Lung (tissue), 12 donors: ENCODE measurements around the gene EIF5AL1. TPM values are rescaled to one million over a fixed set of nuclear protein-coding genes. Genes with fewer than 3 reads are reported as not detected.

Source experiments
- ATAC-seq: fragments of 200-7000 bp; cut with Tn5 transposase; one replicate; pipeline ENCODE4 v1.9.1; 2020; ENCODE audit warnings: moderate number of reproducible peaks; ENCODE audit not compliant: insufficient read depth, low FRiP score
- DNase-seq, 3 donors: peaks; one replicate each; pipeline ENCODE4 v3.0.0-alpha.2; 2013 to 2017
- H3K27ac ChIP-seq, 2 donors: one replicate each; pipeline ENCODE4 v1.5.1; 2013; ENCODE audit warnings: mild to moderate bottlenecking in 2 of 2, moderate library complexity in 2 of 2, control low read depth in 1 of 2, inconsistent platforms in 1 of 2, low read depth in 1 of 2, low read length in 1 of 2
- H3K27me3 ChIP-seq, 3 donors: one replicate each; pipeline ENCODE4 v1.5.1; 2013; ENCODE audit warnings: low read length in 2 of 3; ENCODE audit not compliant: control insufficient read depth in 3 of 3, insufficient read depth in 3 of 3
- H3K36me3 ChIP-seq, 4 donors: one replicate each; pipeline ENCODE4 v1.5.1; 2013; ENCODE audit warnings: low read length in 4 of 4, mild to moderate bottlenecking in 1 of 4, moderate library complexity in 1 of 4; ENCODE audit not compliant: control insufficient read depth in 4 of 4, insufficient read depth in 4 of 4
- H3K4me1 ChIP-seq, 5 donors: one replicate each; pipeline ENCODE4 v1.5.1; 2013; ENCODE audit warnings: low read length in 5 of 5, mild to moderate bottlenecking in 2 of 5, moderate library complexity in 1 of 5; ENCODE audit not compliant: control insufficient read depth in 5 of 5, insufficient read depth in 5 of 5
- H3K4me3 ChIP-seq: one replicate; pipeline ENCODE4 v1.5.1; 2013; ENCODE audit warnings: mild to moderate bottlenecking, control low read depth, moderate library complexity
- H3K9ac ChIP-seq, 2 donors: one replicate each; pipeline ENCODE4 v1.5.1; 2013; ENCODE audit warnings: low read length in 2 of 2, control low read depth in 1 of 2; ENCODE audit not compliant: insufficient read depth in 1 of 2
- H3K9me3 ChIP-seq, 4 donors: one replicate each; pipeline ENCODE4 v1.5.1; 2013; ENCODE audit warnings: low read length in 3 of 4, mild to moderate bottlenecking in 1 of 4, moderate library complexity in 1 of 4; ENCODE audit not compliant: control insufficient read depth in 4 of 4, insufficient read depth in 3 of 4
- CTCF ChIP-seq: IDR thresholded peaks from 2 replicates; pipeline ENCODE4 v1.5.1; 2012; ENCODE audit warnings: mild to moderate bottlenecking; ENCODE audit errors: control extremely low read depth, extremely low read depth
- WGBS, 2 donors: extraction: QIAGEN DNeasy Blood & Tissue Kit; methylation state at CpG; one replicate each; pipeline ENCODE4 v1.1.7; 2013; 5-methylcytosine and 5-hydroxymethylcytosine counted together
- polyA plus RNA-seq, 2 donors: library from polyadenylated mRNA; stranded (reverse); fragments of 200-250 nt; gene quantifications; one replicate each; pipeline ENCODE4 v1.2.1, GENCODE V29; 2013
- total RNA-seq, 2 donors: library from RNA; depleted of rRNA in 1 of 2; stranded (reverse); fragments of >200 nt in 1 of 2; gene quantifications; one replicate each; pipeline ENCODE4 v1.2.1, GENCODE V29; 2014 to 2021
- donor health status: control.
- donor health status: control.
- donor health status: Bipolar disorder and iron deficiency.
- donor health status: healthy.
- donor health status: DM: yes; HTN: yes; CAD: no.

EIF5AL1 gene
- total and polyA plus RNA-seq, 4 donors, result 0.14 to 0.88 (median 0.69) TPM

DNA sequence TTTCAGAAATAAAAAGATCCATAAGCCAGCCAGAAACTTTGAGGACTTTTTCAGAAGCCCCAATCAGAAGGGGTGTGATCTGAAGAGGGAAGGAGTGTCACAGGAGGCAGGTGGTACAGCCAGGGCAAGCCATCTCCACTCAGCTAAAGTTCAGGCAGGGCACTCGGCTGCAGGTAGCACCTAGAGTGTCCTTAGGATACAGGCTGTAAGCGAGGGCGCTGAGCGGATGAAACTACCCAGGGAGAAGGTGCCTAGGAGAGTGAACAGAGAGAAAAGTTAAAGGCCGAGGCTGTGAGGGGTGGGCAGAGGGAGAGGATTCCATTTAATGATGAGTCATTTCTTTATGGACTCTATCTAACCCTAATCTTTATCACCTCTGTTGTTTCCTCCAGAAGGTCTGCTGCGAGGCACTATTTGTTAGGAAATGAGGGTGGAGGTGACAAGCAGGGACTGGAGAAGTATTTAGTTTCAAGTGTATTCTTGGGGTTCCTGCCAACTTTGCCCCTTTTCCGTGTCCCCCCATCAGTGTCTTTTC lies 37.1 kb upstream of the EIF5AL1 start:
- 83 to 89% methylated on average over 7 of the region's 7 CpGs for WGBS, 2 donors
- Histone ChIP-seq H3K9ac (no peak overlapping the region), H3K9me3 (no peaks in the 10 kb centered on the region), H3K4me3 (no peak overlapping the region), H3K4me1 (no peaks in the 10 kb centered on the region), H3K27me3 (no peaks in the 10 kb centered on the region), H3K36me3 (no peaks in the 10 kb centered on the region), H3K27ac (no peak overlapping the region)
- no peak for ATAC-seq
- no peak for DNase-seq
- no peak for TF ChIP-seq CTCF

DNA sequence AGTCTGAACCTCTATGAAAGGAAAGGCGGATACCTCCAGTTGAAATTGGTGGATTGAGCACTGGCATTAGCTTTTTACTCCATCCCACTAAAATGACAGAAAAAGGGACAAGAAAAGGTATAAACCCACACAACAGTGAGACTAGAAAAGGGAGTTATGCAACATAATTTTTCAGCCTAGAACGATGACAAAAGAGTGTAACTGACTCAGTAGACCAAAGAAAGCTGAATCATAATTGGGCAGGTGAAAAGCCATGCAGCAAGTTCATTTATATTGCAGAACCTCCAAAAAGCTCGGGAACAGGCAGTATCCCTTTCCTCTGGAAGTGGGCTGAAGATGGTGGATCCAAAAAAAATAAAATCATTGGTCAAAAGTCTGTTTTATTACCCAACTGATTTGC lies 36.5 kb upstream of the EIF5AL1 start:
- 60 to 79% methylated on average over 3 of the region's 3 CpGs for WGBS, 2 donors
- no peak overlapping the region for H3K4me3 ChIP-seq
- no peaks in the 10 kb centered on the region for H3K27me3 ChIP-seq
- ATAC-seq, result no peak
- H3K4me1 ChIP-seq, result no peaks in the 10 kb centered on the region
- no peak for TF ChIP-seq CTCF
- no peak for DNase-seq
- H3K9me3 ChIP-seq, result no peaks in the 10 kb centered on the region
- no peak overlapping the region for H3K9ac ChIP-seq
- H3K36me3 ChIP-seq, result no peaks in the 10 kb centered on the region
- H3K27ac ChIP-seq, result no peak overlapping the region

DNA sequence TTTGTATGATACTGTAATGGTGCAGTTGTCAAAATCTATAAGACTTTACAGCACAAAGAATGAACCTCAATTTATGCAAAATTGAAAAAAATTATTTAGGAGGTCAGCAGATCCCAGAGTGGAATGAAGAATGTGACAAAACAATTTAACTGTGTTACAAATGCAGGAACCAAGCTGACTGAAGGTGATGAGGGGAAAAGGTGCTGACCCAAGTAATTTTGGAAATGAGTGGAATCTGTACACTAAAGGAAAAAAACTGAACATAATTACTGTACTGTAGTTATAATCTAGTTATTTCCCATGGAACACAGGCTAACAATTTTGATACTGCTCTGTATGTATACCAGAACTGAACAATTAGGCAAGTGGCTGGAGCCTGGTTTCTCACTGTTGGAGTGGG lies 35.7 kb upstream of the EIF5AL1 start:
- H3K9ac ChIP-seq, result no peak overlapping the region
- DNase-seq (no peak), ATAC-seq (no peak)
- no peak overlapping the region for H3K4me3 ChIP-seq
- H3K27ac ChIP-seq, result no peak overlapping the region
- H3K27me3 ChIP-seq, result no peaks in the 10 kb centered on the region
- no peaks in the 10 kb centered on the region for H3K9me3 ChIP-seq
- no peak for TF ChIP-seq CTCF
- H3K36me3 ChIP-seq, result no peaks in the 10 kb centered on the region
- H3K4me1 ChIP-seq, result no peaks in the 10 kb centered on the region

DNA sequence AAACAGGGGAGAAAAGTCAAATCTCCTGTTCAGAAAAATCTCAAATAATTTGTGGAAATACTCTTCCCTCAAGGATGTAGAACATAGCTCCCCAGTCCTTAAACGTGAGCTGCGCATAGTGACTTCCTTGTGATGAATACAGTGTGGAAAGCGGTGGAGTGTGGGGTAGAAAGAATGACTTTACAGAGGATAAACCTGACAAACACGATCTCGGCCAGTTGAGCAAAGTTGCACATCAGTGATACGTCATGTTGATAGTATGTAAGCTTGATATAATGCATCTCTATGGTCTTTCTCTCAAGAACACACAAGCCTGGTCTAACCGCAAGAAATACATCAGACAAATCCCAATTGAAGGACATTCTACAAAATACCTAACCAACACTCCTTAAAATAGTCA lies 34.9 kb upstream of the EIF5AL1 start:
- Histone ChIP-seq H3K27ac (no peak overlapping the region), H3K4me3 (no peak overlapping the region), H3K4me1 (peaks cover 0 to 3% (median 0%) of the 10 kb centered on the region in 5 donors), H3K9me3 (no peaks in the 10 kb centered on the region), H3K36me3 (no peaks in the 10 kb centered on the region), H3K27me3 (no peaks in the 10 kb centered on the region), H3K9ac (no peak overlapping the region)
- no peak for TF ChIP-seq CTCF
- ATAC-seq (no peak), DNase-seq (no peak)
- WGBS, 2 donors, result 86 to 92% methylated on average over 7 of the region's 7 CpGs
